GM12873 (cell line): ENCODE measurements around the gene LZIC.

Experiments
- CTCF ChIP-seq: IDR thresholded peaks from 2 replicates; pipeline ENCODE4 v1.5.1; 2012; ENCODE audit warnings: low read depth, mild to moderate bottlenecking, moderate library complexity, low read length, control low read depth; ENCODE audit not compliant: insufficient read depth; ENCODE audit errors: missing control alignments

The LZIC gene

GRCh38 chr1:9909234-9910046, 33.8 kb downstream of the LZIC start:
- TF ChIP-seq CTCF = no peak

GRCh38 chr1:9908871-9909233, 34.3 kb downstream of the LZIC start:
- TF ChIP-seq CTCF = no peak

- TF ChIP-seq CTCF = no peak
These were observed 35.8 kb downstream of the LZIC start for GRCh38 chr1:9907441-9907840.

GRCh38 chr1:9906466-9906865, 36.7 kb downstream of the LZIC start:
- no peak for TF ChIP-seq CTCF

GRCh38 chr1:9905010-9905409, 38.2 kb downstream of the LZIC start:
- no peak for TF ChIP-seq CTCF

- no peak for TF ChIP-seq CTCF
These were observed 38.6 kb downstream of the LZIC start for GRCh38 chr1:9904596-9904995.

- no peak for TF ChIP-seq CTCF
These were observed 39.2 kb downstream of the LZIC start for GRCh38 chr1:9903801-9904527.
